ENCODE measurements around the gene PLCB1.

PLCB1 gene

GRCh38 chr20:8161264-8162071 lies 29.4 kb downstream of the PLCB1 start:
- no peak for DNase-seq (ENCODE audit: low spot score)
- no peak for TF ChIP-seq CTCF (IDR thresholded peaks at IDR 0.05; ENCODE audit: extremely low read depth, missing control alignments)

GRCh38 chr20:8162610-8163009 lies 30.5 kb downstream of the PLCB1 start:
- no peak for DNase-seq (ENCODE audit: low spot score)
- TF ChIP-seq CTCF (IDR thresholded peaks at IDR 0.05; ENCODE audit: extremely low read depth, missing control alignments): no peak

- no peak for TF ChIP-seq CTCF (IDR thresholded peaks at IDR 0.05; ENCODE audit: extremely low read depth, missing control alignments)
- DNase-seq (ENCODE audit: low spot score): no peak
These were observed 31.5 kb downstream of the PLCB1 start for GRCh38 chr20:8163543-8163942.

GRCh38 chr20:8166730-8167129 lies 34.7 kb downstream of the PLCB1 start:
- TF ChIP-seq CTCF (IDR thresholded peaks at IDR 0.05; ENCODE audit: extremely low read depth, missing control alignments): no peak
- DNase-seq (ENCODE audit: low spot score): no peak

- TF ChIP-seq CTCF (IDR thresholded peaks at IDR 0.05; ENCODE audit: extremely low read depth, missing control alignments): no peak
- no peak for DNase-seq (ENCODE audit: low spot score)
These were observed 36.8 kb downstream of the PLCB1 start for GRCh38 chr20:8168785-8169288.

GRCh38 chr20:8170921-8171320 lies 38.9 kb downstream of the PLCB1 start:
- TF ChIP-seq CTCF (IDR thresholded peaks at IDR 0.05; ENCODE audit: extremely low read depth, missing control alignments): no peak
- no peak for DNase-seq (ENCODE audit: low spot score)

GRCh38 chr20:8172191-8172590 lies 40.1 kb downstream of the PLCB1 start:
- no peak for DNase-seq (ENCODE audit: low spot score)
- no peak for TF ChIP-seq CTCF (IDR thresholded peaks at IDR 0.05; ENCODE audit: extremely low read depth, missing control alignments)

Measured in GM20000 (cell line).